GM20000 (cell line): ENCODE measurements around the gene LUZP2.

Source experiments
- DNase-seq: peaks from one replicate; pipeline ENCODE4 v3.0.0; 2012; ENCODE audit warnings: low spot score
- TF ChIP-seq, protein P1 (sequence below): IDR thresholded peaks from 2 replicates; pipeline ENCODE4 v1.5.1; 2012; ENCODE audit warnings: mild to moderate bottlenecking, control low read depth; ENCODE audit errors: extremely low read depth, missing control alignments

The LUZP2 gene

DNA sequence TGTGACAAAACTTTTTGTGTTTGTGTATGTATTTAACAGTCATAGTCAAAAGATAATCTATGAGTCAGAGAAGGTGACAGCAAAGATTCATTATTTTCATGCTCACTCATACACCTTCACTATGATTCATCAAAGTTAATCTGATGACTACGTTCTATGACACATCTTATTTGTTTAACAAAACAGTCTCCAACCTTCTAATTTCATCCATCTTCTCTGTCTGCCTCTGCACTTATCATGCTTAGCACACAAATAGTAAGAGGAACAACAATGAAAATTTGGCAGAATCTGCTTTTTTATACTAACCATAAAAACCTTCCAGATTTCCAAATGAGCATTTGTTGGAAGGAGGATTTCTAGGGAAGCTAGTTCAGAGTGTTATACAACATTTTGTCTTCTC lies 568.9 kb downstream of the LUZP2 start:
- TF ChIP-seq, protein P1, sequence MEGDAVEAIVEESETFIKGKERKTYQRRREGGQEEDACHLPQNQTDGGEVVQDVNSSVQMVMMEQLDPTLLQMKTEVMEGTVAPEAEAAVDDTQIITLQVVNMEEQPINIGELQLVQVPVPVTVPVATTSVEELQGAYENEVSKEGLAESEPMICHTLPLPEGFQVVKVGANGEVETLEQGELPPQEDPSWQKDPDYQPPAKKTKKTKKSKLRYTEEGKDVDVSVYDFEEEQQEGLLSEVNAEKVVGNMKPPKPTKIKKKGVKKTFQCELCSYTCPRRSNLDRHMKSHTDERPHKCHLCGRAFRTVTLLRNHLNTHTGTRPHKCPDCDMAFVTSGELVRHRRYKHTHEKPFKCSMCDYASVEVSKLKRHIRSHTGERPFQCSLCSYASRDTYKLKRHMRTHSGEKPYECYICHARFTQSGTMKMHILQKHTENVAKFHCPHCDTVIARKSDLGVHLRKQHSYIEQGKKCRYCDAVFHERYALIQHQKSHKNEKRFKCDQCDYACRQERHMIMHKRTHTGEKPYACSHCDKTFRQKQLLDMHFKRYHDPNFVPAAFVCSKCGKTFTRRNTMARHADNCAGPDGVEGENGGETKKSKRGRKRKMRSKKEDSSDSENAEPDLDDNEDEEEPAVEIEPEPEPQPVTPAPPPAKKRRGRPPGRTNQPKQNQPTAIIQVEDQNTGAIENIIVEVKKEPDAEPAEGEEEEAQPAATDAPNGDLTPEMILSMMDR, result no peak
- DNase-seq, result no peak

DNA sequence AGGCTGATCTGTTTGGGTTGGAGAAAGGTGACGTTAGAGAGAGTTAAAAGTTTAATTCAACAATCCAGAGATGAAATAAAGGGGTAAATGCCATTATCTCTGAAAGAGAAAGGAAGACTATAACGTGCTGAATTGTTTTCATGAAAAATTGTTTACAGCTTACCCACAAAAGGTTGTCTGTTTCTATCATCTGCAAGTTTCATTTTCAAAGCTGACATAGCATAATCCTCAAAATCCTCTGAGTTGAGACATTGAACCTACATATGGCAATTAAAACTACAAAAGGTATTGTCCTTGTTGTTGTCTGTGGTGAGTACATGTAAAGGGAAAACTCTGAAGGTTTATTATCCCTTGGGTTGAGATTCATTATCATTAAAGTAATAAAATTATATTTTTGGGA lies 569.9 kb downstream of the LUZP2 start:
- no peak for DNase-seq
- TF ChIP-seq, protein P1, result no peak

DNA sequence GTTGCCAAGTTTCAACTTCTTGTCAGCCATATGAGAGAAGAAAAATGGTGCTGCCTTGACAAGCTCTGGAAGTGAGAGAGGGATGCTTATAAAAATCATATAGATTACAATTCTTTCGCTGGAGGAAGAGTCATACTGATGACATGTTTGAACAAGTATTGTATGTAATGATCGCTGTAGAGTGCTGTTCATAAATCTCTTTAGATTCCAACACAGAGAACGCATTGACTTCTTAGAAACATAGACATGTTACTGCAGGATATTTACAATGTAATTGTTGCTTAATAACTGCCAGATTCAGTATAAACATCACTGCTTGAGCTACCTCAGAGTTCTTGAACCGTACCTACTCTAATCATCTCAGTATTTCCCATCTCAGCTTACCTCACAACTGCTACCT lies 571.6 kb downstream of the LUZP2 start:
- DNase-seq, result no peak
- TF ChIP-seq, protein P1, result no peak

DNA sequence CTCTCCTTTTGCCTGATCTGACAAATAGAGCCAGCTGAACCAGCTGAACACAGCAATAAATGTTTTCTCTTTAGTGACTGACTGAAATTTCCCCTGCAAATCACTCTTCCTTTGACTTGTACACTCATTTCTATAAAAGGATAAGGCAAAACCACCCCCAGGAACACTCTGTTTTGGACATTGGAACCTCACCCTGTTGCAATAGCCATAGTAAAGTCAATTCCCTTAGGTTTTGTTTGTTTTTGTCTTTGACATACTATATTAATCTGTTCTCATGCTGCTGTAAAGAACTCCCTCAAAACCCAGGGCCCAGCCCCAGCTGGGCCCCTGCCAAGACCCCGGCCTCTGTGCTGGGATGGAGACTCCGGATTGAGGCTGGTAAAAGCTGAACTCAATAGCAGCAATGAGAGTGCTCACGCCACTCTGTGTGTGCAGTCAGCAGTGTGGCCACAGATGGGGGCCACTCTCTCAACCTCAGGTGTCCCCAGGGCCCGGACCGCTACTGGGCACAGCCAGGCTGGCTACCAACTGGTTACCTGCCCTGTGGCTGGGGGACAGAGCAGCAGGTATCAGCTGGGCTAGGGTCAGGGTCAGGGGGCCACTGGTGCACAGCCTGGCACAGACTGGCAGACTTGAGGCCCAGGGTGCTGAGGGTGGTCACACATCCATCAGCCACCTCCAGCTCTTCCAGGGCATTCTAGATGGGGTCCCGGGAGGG lies 597.4 kb downstream of the LUZP2 start:
- no peak for DNase-seq
- TF ChIP-seq, protein P1, result no peak

DNA sequence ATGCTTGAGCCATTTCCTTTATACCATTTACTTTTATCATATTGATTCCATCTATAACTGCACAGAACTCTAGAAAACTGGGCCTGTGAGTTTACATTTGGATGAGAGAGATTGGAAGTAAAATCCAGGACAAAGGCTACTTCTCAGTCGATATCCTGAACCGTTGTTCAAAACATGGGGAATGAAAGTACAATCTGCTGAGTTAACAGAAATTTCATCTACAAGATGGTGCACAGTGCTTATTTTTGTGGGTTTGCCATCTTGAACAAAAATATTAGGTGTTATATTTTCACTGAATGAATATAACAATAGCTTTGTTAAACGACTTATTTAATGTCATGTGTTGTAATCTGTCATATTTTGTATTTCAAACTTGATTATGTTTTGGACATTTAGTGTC lies 622.6 kb downstream of the LUZP2 start:
- no peak for DNase-seq
- TF ChIP-seq, protein P1, result no peak
